PFSK-1 (cell line): ENCODE results near the gene DHPS.

Experiments
- FOXP2 ChIP-seq: optimal IDR thresholded peaks from 2 replicates; pipeline ENCODE3; 2011; ENCODE audit warnings: borderline replicate concordance, control low read depth, inconsistent platforms; ENCODE audit not compliant: insufficient read depth; ENCODE audit errors: extremely low read length, extremely low read depth
- POLR2AphosphoS5 ChIP-seq: IDR thresholded peaks from 2 replicates; pipeline ENCODE4 v1.6.1; 2012; ENCODE audit warnings: low read depth, mild to moderate bottlenecking, control low read depth, low read length, moderate library complexity
- SIN3A ChIP-seq: IDR thresholded peaks from 2 replicates; pipeline ENCODE4 v1.6.1; 2012; ENCODE audit warnings: mild to moderate bottlenecking, low read length, moderate library complexity, borderline replicate concordance; ENCODE audit not compliant: insufficient read depth
- TAF1 ChIP-seq: IDR thresholded peaks from 2 replicates; pipeline ENCODE4 v1.6.1; 2012; ENCODE audit warnings: low read length, control low read depth, borderline replicate concordance; ENCODE audit not compliant: insufficient read depth
- TF ChIP-seq, protein P1 (sequence below), 2 experiments: IDR thresholded peaks; 2 replicates each; pipeline versions ENCODE4 v1.6.1 to v1.8.0; 2011 to 2012; ENCODE audit warnings: low read depth in 2 of 2, low read length in 2 of 2, control low read depth in 1 of 2, inconsistent platforms in 1 of 2, mild to moderate bottlenecking in 1 of 2, moderate library complexity in 1 of 2; ENCODE audit not compliant: insufficient read depth in 1 of 2

DHPS gene

GRCh38 chr19:12638611-12639182 is 43.0 kb downstream of the DHPS start:
- no peak for TF ChIP-seq POLR2AphosphoS5
- no peak for TF ChIP-seq FOXP2
- no peak for TF ChIP-seq SIN3A
- TF ChIP-seq, protein P1, sequence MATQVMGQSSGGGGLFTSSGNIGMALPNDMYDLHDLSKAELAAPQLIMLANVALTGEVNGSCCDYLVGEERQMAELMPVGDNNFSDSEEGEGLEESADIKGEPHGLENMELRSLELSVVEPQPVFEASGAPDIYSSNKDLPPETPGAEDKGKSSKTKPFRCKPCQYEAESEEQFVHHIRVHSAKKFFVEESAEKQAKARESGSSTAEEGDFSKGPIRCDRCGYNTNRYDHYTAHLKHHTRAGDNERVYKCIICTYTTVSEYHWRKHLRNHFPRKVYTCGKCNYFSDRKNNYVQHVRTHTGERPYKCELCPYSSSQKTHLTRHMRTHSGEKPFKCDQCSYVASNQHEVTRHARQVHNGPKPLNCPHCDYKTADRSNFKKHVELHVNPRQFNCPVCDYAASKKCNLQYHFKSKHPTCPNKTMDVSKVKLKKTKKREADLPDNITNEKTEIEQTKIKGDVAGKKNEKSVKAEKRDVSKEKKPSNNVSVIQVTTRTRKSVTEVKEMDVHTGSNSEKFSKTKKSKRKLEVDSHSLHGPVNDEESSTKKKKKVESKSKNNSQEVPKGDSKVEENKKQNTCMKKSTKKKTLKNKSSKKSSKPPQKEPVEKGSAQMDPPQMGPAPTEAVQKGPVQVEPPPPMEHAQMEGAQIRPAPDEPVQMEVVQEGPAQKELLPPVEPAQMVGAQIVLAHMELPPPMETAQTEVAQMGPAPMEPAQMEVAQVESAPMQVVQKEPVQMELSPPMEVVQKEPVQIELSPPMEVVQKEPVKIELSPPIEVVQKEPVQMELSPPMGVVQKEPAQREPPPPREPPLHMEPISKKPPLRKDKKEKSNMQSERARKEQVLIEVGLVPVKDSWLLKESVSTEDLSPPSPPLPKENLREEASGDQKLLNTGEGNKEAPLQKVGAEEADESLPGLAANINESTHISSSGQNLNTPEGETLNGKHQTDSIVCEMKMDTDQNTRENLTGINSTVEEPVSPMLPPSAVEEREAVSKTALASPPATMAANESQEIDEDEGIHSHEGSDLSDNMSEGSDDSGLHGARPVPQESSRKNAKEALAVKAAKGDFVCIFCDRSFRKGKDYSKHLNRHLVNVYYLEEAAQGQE (IDR thresholded peaks at IDR 0.05; ENCODE audit: insufficient read depth in 1 of 2, low read depth in 2 of 2, low read length in 2 of 2), result no peak
- TF ChIP-seq TAF1, result no peak

- TF ChIP-seq POLR2AphosphoS5, result no peak
- no peak for TF ChIP-seq TAF1
- TF ChIP-seq, protein P1 (IDR thresholded peaks at IDR 0.05; ENCODE audit: insufficient read depth in 1 of 2, low read depth in 2 of 2, low read length in 2 of 2), result no peak
- no peak for TF ChIP-seq FOXP2
These were observed 45.0 kb downstream of the DHPS start for GRCh38 chr19:12636631-12637030.

DNA sequence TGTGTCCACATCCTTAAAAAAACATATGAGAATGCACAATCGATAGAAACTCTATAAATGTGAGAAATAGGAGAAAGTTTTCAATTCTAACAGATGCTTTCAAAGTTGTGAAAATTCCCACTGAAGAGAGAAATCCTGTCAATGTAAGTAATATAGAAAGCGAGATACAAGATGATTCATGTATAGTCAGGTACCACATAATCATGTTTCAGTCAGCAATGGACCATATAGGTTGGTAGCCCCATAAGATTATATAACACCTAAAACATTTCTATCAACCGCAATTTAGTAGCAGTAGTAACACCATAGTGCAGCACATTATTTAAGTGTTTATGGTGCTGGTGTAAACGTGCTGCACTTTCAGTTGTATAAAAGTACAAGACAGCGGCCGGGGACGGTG is 52.5 kb downstream of the DHPS start:
- TF ChIP-seq FOXP2 (no peak), POLR2AphosphoS5 (no peak), SIN3A (no peak)
- TF ChIP-seq, protein P1 (IDR thresholded peaks at IDR 0.05; ENCODE audit: insufficient read depth in 1 of 2, low read depth in 2 of 2, low read length in 2 of 2), result no peak

DNA sequence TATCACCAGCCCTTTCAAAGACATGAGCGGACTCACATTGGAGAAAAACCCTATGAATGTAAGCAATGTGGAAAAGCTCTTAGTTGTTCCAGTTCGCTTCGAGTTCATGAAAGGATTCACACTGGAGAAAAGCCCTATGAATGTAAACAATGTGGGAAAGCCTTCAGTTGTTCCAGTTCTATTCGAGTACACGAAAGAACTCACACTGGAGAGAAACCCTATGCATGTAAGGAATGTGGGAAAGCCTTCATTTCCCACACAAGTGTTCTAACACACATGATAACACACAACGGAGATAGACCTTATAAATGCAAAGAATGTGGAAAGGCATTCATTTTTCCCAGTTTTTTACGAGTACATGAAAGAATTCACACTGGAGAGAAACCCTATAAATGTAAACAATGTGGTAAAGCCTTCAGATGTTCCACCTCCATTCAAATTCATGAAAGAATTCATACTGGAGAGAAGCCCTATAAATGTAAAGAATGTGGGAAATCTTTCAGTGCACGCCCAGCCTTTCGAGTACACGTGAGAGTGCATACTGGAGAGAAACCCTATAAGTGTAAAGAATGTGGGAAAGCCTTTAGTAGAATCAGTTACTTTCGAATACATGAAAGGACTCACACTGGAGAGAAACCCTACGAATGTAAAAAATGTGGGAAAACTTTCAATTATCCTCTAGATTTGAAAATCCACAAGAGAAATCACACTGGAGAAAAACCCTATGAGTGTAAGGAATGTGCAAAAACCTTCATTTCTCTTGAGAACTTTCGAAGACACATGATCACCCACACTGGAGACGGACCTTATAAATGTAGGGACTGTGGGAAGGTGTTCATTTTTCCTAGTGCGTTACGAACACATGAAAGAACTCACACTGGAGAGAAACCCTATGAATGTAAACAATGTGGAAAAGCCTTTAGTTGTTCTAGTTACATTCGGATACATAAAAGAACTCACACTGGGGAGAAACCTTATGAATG is 53.3 kb downstream of the DHPS start:
- TF ChIP-seq POLR2AphosphoS5 (no peak), FOXP2 (no peak), TAF1 (no peak), SIN3A (no peak)
- TF ChIP-seq, protein P1 (IDR thresholded peaks at IDR 0.05; ENCODE audit: insufficient read depth in 1 of 2, low read depth in 2 of 2, low read length in 2 of 2), result no peak
